GM23338 (cell line): ENCODE data around the gene RPS5. TPM values are rescaled to one million over a fixed set of nuclear protein-coding genes. Genes with fewer than 3 reads are reported as not detected.

Experiments used
- ATAC-seq: fragments of 200-7000 bp; cut with Tn5 transposase; 3 replicates; pipeline ENCODE4 v1.9.1; 2020
- DNase-seq: peaks from one replicate; pipeline ENCODE4 v3.0.0-alpha.2; 2015; ENCODE audit warnings: low spot score
- H2AFZ ChIP-seq: fragments of 200-600 bp; sonication (generic); 2 replicates; pipeline ENCODE4 v1.8.0; 2016; ENCODE audit warnings: antibody characterized with exemption, mild to moderate bottlenecking, moderate library complexity
- H3F3A ChIP-seq: fragments of 200-600 bp; sonication (generic); replicated peaks from 2 replicates; pipeline ENCODE4 v1.8.0; 2017; ENCODE audit warnings: antibody characterized with exemption, mixed run types, low read depth
- H3K27ac ChIP-seq: fragments of 200-600 bp; sonication (generic); 2 replicates; pipeline ENCODE4 v1.6.1; 2016; ENCODE audit warnings: low read depth
- H3K27me3 ChIP-seq: fragments of 200-600 bp; sonication (generic); 2 replicates; pipeline ENCODE4 v1.8.0; 2016; ENCODE audit warnings: mild to moderate bottlenecking, mixed run types, moderate library complexity; ENCODE audit not compliant: insufficient read depth
- H3K36me3 ChIP-seq: fragments of 200-600 bp; sonication (generic); 2 replicates; pipeline ENCODE4 v1.8.0; 2016; ENCODE audit warnings: mild to moderate bottlenecking; ENCODE audit not compliant: insufficient read depth
- H3K4me1 ChIP-seq: fragments of 200-600 bp; sonication (generic); 2 replicates; pipeline ENCODE4 v1.8.0; 2016; ENCODE audit warnings: mild to moderate bottlenecking, moderate library complexity; ENCODE audit not compliant: insufficient read depth
- H3K4me2 ChIP-seq: fragments of 200-600 bp; sonication (generic); 2 replicates; pipeline ENCODE4 v1.7.1; 2017; ENCODE audit warnings: mixed run types
- H3K4me3 ChIP-seq: fragments of 200-600 bp; sonication (generic); 2 replicates; pipeline ENCODE4 v1.6.1; 2016; ENCODE audit warnings: mixed run types
- H3K79me2 ChIP-seq: fragments of 200-600 bp; sonication (generic); replicated peaks from 2 replicates; pipeline ENCODE4 v1.8.0; 2017; ENCODE audit warnings: mild to moderate bottlenecking; ENCODE audit not compliant: insufficient read depth
- H3K9me2 ChIP-seq: fragments of 200-600 bp; sonication (generic); 2 replicates; pipeline ENCODE4 v1.8.0; 2017; ENCODE audit not compliant: insufficient read depth
- H4K20me1 ChIP-seq: fragments of 200-600 bp; sonication (generic); replicated peaks from 2 replicates; pipeline ENCODE4 v1.8.0; 2017; ENCODE audit warnings: mild to moderate bottlenecking; ENCODE audit not compliant: insufficient read depth
- H3K27ac Mint-ChIP-seq: 2 replicates; pipeline ENCODE4 v1.8.0; 2020; ENCODE audit warnings: inconsistent platforms, mild to moderate bottlenecking, moderate library complexity, mixed read lengths
- H3K27me3 Mint-ChIP-seq: 3 replicates; pipeline ENCODE4 v1.8.0; 2022; ENCODE audit warnings: low read depth, mild to moderate bottlenecking, moderate library complexity, mixed read lengths, inconsistent platforms; ENCODE audit not compliant: insufficient read depth, poor library complexity
- H3K36me3 Mint-ChIP-seq: 3 replicates; pipeline ENCODE4 v1.8.0; 2021; ENCODE audit warnings: low read depth, mild to moderate bottlenecking, inconsistent platforms, moderate library complexity, mixed read lengths
- H3K4me1 Mint-ChIP-seq: 3 replicates; pipeline ENCODE4 v1.8.0; 2020; ENCODE audit warnings: mild to moderate bottlenecking, inconsistent platforms, mixed read lengths
- H3K4me3 Mint-ChIP-seq: 3 replicates; pipeline ENCODE4 v1.8.0; 2021; ENCODE audit warnings: moderate library complexity, mild to moderate bottlenecking, inconsistent platforms, mixed read lengths
- H3K9me3 Mint-ChIP-seq: 3 replicates; pipeline ENCODE4 v1.8.0; 2020; ENCODE audit warnings: moderate library complexity, mild to moderate bottlenecking, inconsistent platforms, mixed read lengths
- EZH2 ChIP-seq: fragments of 200-600 bp; sonication (generic); IDR thresholded peaks from one replicate; pipeline ENCODE4 v1.8.0; 2017; ENCODE audit warnings: antibody characterized with exemption, mild to moderate bottlenecking, low read depth; ENCODE audit not compliant: unreplicated experiment
- EZH2phosphoT487 ChIP-seq: fragments of 200-600 bp; sonication (generic); IDR thresholded peaks from one replicate; pipeline ENCODE4 v1.8.1; 2018; ENCODE audit warnings: antibody characterized with exemption; ENCODE audit not compliant: unreplicated experiment
- NANOG ChIP-seq: IDR thresholded peaks from 2 replicates; pipeline ENCODE4 v1.6.1; 2016; ENCODE audit warnings: antibody characterized with exemption, borderline replicate concordance
- POLR2AphosphoS5 ChIP-seq: IDR thresholded peaks from 2 replicates; pipeline ENCODE4 v1.6.1; 2016; ENCODE audit warnings: antibody characterized with exemption, low read depth
- REST ChIP-seq: IDR thresholded peaks from one replicate; pipeline ENCODE4 v1.6.1; 2018; ENCODE audit warnings: antibody characterized with exemption; ENCODE audit not compliant: unreplicated experiment
- ZNF462 ChIP-seq: fragments of 250-450 bp; sonication (Bioruptor Pico); IDR thresholded peaks from 2 replicates; pipeline ENCODE4 v1.5.0; 2020; ENCODE audit warnings: mild to moderate bottlenecking, moderate library complexity
- polyA plus RNA-seq: library from polyadenylated mRNA; unstranded; fragments of >200 nt; fragmentation: Nextera tagmentation; extraction: Ambion mirVana; gene quantifications from 2 replicates; pipeline ENCODE4 v1.2.1, GENCODE V29; 2016
- total RNA-seq: library from RNA; depleted of rRNA; stranded (reverse); fragments of >200 nt; shearing (Covaris generic); gene quantifications from 2 replicates; pipeline ENCODE4 v1.2.3, GENCODE V29; 2014

RPS5 gene
- total and polyA plus RNA-seq, 2 experiments from 2014 or later: 734 to 2,111 TPM

- no peak for TF ChIP-seq ZNF462 (CRISPR knock-in tag)
- TF ChIP-seq EZH2: no peak
- no peak for TF ChIP-seq EZH2phosphoT487
- no peak for TF ChIP-seq POLR2AphosphoS5
Observed at GRCh38 chr19:58388175-58388526, 1.1 kb downstream of the RPS5 start (continued).

- H3K36me3 ChIP-seq: peaks cover 46% of the 10 kb centered on the region
- Mint-ChIP-seq H3K36me3 (peaks cover 70% of the 10 kb centered on the region), H3K4me3 (no peak overlapping the region; the same call in 2 of the 3 replicates), H3K27me3 (peaks cover 22% of the 10 kb centered on the region), H3K9me3 (no peaks in the 10 kb centered on the region), H3K27ac (no peak overlapping the region), H3K4me1 (peaks cover 21% of the 10 kb centered on the region)
- no peak overlapping the region for H3K27ac ChIP-seq
- DNase-seq (no peak), ATAC-seq (no peak)
- peaks cover 8% of the 10 kb centered on the region for H3K4me1 ChIP-seq
- H3K9me2 ChIP-seq: no peaks in the 10 kb centered on the region
- no peak overlapping the region for H2AFZ ChIP-seq
- peaks cover 16% of the 10 kb centered on the region for H3K27me3 ChIP-seq
- peaks cover 70% of the 10 kb centered on the region for H3F3A ChIP-seq
- no peak overlapping the region for H3K4me2 ChIP-seq
- H4K20me1 ChIP-seq: peaks cover 35% of the 10 kb centered on the region
- H3K4me3 ChIP-seq: no peak overlapping the region
- peaks cover 39% of the 10 kb centered on the region for H3K79me2 ChIP-seq
- TF ChIP-seq REST (no peak), POLR2AphosphoS5 (no peak), NANOG (no peak)
Observed at GRCh38 chr19:58392945-58393724, 6.1 kb downstream of the RPS5 start.
